BE2C (cell line): ENCODE results near the gene MYH11.

ENCODE experiments used
- DNase-seq: peaks from one replicate; pipeline ENCODE4 v3.0.0-alpha.2; 2020
- H3K27me3 ChIP-seq: fragments of 250-450 bp; sonication (Bioruptor Pico); 2 replicates; pipeline ENCODE4 v1.5.1; 2020; ENCODE audit warnings: mild to moderate bottlenecking
- H3K36me3 ChIP-seq: fragments of 250-450 bp; sonication (Bioruptor Pico); 2 replicates; pipeline ENCODE4 v1.5.1; 2020; ENCODE audit warnings: mild to moderate bottlenecking
- H3K4me1 ChIP-seq: fragments of 250-450 bp; sonication (Bioruptor Pico); 2 replicates; pipeline ENCODE4 v1.5.1; 2020
- H3K4me3 ChIP-seq: 2 replicates; pipeline ENCODE4 v1.5.1; 2011; ENCODE audit warnings: low read depth, low read length
- H3K9me3 ChIP-seq: fragments of 250-450 bp; sonication (Bioruptor Pico); 2 replicates; pipeline ENCODE4 v1.5.1; 2020
- TF ChIP-seq, protein P1 (sequence below): IDR thresholded peaks from 2 replicates; pipeline ENCODE4 v1.5.1; 2012; ENCODE audit warnings: mild to moderate bottlenecking, low read depth, low read length

Gene MYH11

DNA sequence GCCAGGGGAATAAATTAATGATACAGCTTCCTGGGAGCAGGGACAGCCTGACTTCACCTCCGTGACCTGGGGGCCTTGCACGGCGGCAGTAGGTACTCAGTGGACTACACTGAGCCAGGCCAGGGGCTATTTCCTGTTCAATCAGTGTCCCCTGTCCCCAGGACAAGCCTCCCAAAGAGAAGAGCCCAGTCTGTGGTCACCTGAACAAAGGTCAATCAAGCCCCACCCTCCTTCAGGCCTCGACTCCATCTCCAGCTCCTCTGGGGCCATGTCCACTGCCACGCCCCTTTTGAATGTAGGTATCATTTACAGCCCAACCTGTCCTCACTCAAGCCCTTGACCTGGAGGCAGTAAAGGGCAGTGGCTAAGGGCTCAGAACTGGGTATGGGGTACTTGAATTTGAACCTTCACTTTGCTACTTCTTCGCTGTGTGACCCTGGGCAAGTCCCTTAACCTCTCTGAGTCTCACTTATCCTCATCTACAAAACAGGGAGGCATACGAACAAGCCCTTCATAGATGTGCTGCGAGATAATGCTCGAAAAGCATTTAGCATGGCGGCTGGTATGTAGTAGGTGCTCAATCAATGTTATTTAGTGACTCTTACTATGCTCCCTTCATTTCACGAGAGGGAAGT lies 29.0 kb downstream of the MYH11 start:
- Histone ChIP-seq H3K4me1 (no peaks in the 10 kb centered on the region), H3K27me3 (no peaks in the 10 kb centered on the region), H3K4me3 (no peak overlapping the region), H3K36me3 (no peaks in the 10 kb centered on the region), H3K9me3 (no peaks in the 10 kb centered on the region)
- no peak for DNase-seq
- TF ChIP-seq, protein P1, sequence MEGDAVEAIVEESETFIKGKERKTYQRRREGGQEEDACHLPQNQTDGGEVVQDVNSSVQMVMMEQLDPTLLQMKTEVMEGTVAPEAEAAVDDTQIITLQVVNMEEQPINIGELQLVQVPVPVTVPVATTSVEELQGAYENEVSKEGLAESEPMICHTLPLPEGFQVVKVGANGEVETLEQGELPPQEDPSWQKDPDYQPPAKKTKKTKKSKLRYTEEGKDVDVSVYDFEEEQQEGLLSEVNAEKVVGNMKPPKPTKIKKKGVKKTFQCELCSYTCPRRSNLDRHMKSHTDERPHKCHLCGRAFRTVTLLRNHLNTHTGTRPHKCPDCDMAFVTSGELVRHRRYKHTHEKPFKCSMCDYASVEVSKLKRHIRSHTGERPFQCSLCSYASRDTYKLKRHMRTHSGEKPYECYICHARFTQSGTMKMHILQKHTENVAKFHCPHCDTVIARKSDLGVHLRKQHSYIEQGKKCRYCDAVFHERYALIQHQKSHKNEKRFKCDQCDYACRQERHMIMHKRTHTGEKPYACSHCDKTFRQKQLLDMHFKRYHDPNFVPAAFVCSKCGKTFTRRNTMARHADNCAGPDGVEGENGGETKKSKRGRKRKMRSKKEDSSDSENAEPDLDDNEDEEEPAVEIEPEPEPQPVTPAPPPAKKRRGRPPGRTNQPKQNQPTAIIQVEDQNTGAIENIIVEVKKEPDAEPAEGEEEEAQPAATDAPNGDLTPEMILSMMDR = no peak

DNA sequence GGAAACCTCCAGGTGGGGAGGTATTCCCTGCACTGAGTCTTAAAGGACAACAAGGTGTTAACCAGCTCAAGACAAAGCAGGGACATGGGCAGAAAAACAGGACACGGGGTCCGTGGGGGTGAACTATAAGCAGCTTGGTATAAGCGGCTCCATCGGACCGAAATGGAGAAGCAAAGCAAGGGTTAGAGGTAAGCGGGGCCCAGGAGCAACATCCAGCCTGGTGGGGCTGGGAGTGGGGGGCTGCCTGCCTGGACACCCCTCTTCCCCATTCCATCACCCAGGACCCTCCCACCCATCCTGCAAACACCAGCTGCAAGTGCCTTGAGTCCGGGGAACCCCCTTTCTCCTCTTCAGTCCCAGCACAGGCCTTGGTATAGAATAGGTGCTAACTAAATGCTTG lies 29.5 kb downstream of the MYH11 start:
- Histone ChIP-seq H3K9me3 (no peaks in the 10 kb centered on the region), H3K36me3 (no peaks in the 10 kb centered on the region), H3K4me1 (no peaks in the 10 kb centered on the region), H3K27me3 (no peaks in the 10 kb centered on the region), H3K4me3 (no peak overlapping the region)
- no peak for DNase-seq
- TF ChIP-seq, protein P1 = no peak

DNA sequence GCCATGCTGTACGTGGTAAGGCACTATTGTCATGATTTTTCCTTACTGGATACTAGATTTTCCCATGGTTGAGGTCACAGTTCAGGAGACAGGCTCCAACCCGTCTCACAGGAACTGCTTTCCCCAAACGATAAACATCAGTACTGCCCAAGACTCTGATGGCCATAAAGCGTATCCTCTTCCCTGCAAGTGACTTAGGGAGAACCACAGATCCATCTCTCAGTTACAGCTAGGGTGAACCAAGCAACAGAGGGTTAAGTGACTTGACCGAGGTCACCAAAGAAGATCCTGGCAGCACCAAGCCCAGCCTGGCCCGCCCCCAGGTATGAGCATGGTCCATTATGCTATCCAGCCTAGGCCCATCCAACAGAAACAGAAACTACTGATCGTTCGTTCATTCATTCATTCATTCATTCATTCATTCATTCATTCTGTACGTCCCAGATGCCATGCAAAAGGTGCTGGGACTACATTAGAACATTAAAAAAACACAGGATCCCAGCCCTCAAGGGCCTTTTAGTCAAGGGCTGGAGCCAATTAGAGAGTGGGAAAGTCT lies 31.0 kb downstream of the MYH11 start:
- no peaks in the 10 kb centered on the region for H3K36me3 ChIP-seq
- no peaks in the 10 kb centered on the region for H3K9me3 ChIP-seq
- H3K4me3 ChIP-seq = no peak overlapping the region
- TF ChIP-seq, protein P1 = no peak
- DNase-seq = no peak
- H3K27me3 ChIP-seq = no peaks in the 10 kb centered on the region
- H3K4me1 ChIP-seq = no peaks in the 10 kb centered on the region

DNA sequence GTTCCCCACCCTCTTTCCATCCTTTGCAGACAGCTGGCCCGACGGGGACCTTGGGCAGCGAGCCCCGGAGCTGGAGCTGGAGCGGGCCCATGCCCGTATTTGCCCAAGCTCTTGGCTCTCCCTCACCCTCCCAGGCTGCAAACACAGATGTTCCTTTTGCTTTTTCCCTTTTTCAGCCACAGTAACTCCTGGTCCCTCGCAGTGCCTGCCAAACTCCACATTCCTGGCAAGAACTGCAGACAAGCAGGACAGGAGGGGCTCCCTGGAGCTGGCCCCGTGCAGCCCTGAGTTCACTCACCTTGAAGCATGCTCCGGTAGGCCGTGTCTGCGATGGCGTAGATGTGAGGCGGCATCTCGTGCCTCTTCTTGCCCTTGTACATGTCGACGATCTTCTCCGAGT lies 33.9 kb downstream of the MYH11 start:
- no peak for DNase-seq
- TF ChIP-seq, protein P1 = no peak
- Histone ChIP-seq H3K36me3 (no peaks in the 10 kb centered on the region), H3K4me3 (no peak overlapping the region), H3K27me3 (no peaks in the 10 kb centered on the region), H3K4me1 (no peaks in the 10 kb centered on the region), H3K9me3 (no peaks in the 10 kb centered on the region)

DNA sequence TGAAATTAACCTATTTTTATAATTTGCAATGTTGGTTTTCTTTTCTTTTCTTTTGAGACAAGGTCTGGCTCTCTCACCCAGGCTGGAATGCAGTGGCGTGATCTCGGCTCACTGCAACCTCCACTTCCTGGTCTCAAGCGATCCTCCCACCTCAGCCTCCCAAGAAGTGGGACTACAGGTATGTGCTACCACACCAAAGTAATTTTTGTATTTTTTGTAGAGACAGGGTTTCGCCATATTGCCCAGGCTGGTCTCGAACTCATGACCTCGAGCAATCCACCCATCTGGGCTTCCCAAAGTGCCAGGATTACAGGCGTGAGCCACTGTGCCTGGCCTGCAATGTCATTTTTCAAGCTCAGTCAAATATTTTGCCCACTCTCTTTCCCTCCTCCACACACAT lies 36.0 kb downstream of the MYH11 start:
- no peaks in the 10 kb centered on the region for H3K36me3 ChIP-seq
- H3K4me3 ChIP-seq = no peak overlapping the region
- DNase-seq = no peak
- H3K4me1 ChIP-seq = no peaks in the 10 kb centered on the region
- no peaks in the 10 kb centered on the region; the same call in 1 of the 2 replicates for H3K27me3 ChIP-seq
- TF ChIP-seq, protein P1 = no peak
- no peaks in the 10 kb centered on the region for H3K9me3 ChIP-seq

DNA sequence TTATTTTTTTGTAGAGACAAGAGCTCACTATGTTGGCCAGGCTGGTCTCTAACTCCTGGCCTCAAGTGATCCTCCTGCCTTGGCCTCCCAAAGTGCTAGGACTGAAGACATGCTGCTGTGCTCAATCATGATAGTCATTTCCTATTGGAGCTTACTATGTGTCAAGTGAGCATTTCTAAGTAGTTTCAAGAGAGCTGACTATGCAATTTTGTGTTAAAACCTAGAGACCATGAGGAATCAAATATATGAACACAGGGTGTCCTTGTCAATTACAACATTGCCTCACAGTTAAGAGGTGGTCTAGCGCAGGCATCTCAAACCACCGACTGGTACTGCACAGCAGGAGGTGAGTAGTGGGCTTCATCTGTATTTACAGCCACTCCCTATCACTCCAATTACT lies 37.8 kb downstream of the MYH11 start:
- Histone ChIP-seq H3K9me3 (0 out of 2 replicates have a peak, but pooled peaks cover 4% of the 10 kb centered on the region), H3K4me3 (no peak overlapping the region), H3K36me3 (no peaks in the 10 kb centered on the region), H3K27me3 (no peaks in the 10 kb centered on the region; the same call in 1 of the 2 replicates), H3K4me1 (no peaks in the 10 kb centered on the region)
- TF ChIP-seq, protein P1 = no peak
- DNase-seq = no peak
